DMS79 treated with DMSO at 0.1 percent for 48 hours (cell line): ENCODE results near the gene WDR19.

ENCODE experiments used
- DNase-seq: peaks from one replicate; lab custom pipeline; 2025; lab: John Stamatoyannopoulos, UW

WDR19 gene

GRCh38 chr4:39303871-39304270 lies 121.5 kb downstream of the WDR19 start:
- no peak for DNase-seq

GRCh38 chr4:39304651-39305050 lies 122.3 kb downstream of the WDR19 start:
- no peak for DNase-seq

- DNase-seq, result no peak
Observed at GRCh38 chr4:39305912-39306677, 123.8 kb downstream of the WDR19 start.

DNA sequence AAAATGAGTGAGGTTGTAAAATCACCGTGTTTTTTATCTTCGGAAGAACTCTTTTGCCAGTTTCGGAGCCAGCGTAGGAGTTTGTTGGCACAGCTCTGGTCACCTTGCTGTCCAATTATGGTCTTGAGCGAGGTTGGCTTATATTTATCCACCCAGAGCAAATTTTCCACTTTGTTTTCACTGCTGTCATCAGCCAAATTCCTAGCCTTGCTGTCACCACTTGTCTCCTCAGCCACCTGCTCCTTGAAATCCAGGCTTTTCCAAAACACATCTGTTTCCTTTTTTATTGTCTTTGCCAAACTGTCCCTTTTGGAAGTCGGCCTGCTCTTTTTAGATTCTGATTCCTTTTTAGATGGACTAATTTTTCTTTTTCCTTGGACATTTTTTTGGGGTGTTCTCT lies 126.3 kb downstream of the WDR19 start:
- no peak for DNase-seq

GRCh38 chr4:39312816-39313215 lies 130.5 kb downstream of the WDR19 start:
- DNase-seq, result no peak

GRCh38 chr4:39319676-39320075 lies 137.3 kb downstream of the WDR19 start:
- DNase-seq, result no peak

GRCh38 chr4:39320381-39321115 lies 138.2 kb downstream of the WDR19 start:
- DNase-seq, result no peak

DNA sequence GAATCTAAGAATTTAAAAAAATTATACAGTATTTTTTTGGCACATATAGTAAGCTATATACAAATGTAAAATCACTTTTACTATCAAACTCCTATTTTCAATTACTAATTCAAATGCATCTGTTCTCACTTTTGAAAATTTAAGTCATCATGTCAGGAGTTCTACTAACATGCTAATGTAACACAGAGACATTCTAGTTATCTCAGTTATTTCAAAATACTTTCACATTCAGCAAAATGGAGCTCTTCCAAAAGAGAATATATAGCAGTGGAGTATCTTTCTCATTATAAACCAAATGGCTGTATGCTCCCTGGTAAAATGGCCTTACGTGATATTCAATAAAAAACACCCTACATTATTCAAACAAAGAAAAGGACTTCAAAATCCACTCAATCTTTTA lies 141.5 kb downstream of the WDR19 start:
- DNase-seq, result no peak

DNA sequence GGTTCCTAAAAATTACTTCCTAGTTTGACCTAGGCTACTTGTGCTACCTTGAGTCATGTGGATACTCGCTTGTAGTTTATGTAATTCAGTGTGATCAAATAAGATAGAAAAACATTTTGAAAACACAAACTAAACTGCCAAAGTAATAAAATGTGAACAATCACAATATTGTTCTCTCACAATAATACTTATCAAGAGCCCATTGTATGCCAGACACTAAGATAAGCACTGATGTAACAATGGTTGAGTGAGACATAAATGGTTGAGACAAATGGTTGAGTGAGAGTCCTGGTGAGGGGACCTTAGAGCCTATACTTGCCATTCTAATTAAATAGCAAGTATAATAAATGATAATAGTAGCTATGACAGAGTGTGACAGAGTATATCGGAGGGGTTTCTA lies 142.1 kb downstream of the WDR19 start:
- no peak for DNase-seq

GRCh38 chr4:39324897-39325613 lies 142.7 kb downstream of the WDR19 start:
- DNase-seq, result no peak

GRCh38 chr4:39326468-39326977 lies 144.2 kb downstream of the WDR19 start:
- DNase-seq, result no peak

GRCh38 chr4:39330353-39330752 lies 148.0 kb downstream of the WDR19 start:
- no peak for DNase-seq

DNA sequence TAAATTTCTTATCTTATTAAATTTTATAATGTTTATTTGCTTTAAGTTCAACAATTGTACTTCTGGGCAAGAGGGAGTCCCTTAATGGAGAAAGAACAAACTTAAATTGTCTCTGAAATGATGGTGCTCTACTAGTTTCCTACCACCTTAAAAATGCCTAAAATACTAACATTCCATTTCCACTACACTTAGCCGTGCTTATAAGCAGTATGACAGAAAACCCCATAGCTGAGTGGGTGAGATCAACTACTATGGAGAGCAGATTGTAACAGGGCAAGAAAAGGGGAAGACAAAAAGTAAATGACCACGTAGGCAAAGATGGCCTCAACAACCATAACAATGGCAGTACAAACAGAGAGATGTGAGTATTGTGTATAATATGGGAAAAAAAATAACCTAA lies 148.9 kb downstream of the WDR19 start:
- no peak for DNase-seq
